Measurements from ENCODE around the gene AOPEP.

Gene AOPEP

GRCh38 chr9:95130484-95130883 is 404.0 kb downstream of the AOPEP start:
- no peak for DNase-seq

- peak in 1 of 4 experiments; percentile 4 for DNase-seq
Measured at GRCh38 chr9:95131023-95131943, 404.8 kb downstream of the AOPEP start.

GRCh38 chr9:95132366-95133324 is 406.1 kb downstream of the AOPEP start:
- no peak for DNase-seq

DNA sequence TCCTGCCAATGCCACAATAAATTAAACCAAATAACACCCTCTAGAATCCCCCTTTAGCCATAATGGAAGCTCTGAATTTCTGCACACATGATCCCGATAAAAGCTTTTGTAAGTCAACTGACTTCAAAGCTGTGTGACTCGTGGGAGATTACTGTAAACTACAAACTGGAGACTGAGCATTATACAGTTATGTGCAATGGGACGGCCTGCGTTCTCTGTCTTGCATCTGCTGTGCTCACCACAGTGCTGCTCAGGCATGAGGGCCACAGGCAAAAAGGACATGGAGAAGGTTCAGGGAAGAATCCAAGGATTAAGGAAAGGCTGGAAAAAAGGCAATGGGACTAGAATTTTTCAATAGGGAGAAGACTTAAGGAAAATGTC is 406.8 kb downstream of the AOPEP start:
- no peak for DNase-seq

DNA sequence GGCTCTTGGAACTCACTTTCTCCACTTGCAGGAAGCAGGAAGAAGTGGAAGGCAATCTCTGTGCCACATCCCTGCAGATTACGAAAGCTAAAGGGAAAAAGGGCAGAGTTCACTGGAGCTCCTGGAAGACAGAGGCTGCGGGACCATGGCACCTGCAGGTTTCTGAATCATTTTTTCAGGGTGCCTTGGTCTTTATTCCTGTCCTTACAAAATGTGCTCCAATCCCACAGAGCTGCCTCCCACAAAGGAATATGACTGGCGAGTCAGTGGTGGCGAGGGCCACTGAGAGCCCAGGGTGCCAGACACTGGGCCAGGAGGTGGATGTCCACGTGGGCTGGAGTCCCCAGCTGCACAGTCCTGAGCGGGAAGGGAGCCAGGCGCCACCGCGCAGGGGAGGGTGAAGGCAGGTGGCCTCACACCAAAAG is 408.0 kb downstream of the AOPEP start:
- DNase-seq, result no peak

GRCh38 chr9:95135756-95136155 is 409.3 kb downstream of the AOPEP start:
- DNase-seq, result no peak
